Keratinocyte (primary cell): ENCODE measurements around the gene EFCAB12.
"Not testable (repeated sequence)": the region's sequence is repeated elsewhere in the genome, so short reads cannot be mapped to it uniquely, and the experiment has no call there.

Source experiments
- CTCF ChIP-seq, 3 experiments: IDR thresholded peaks in 1 of 3; conservative IDR thresholded peaks in 1 of 3; optimal IDR thresholded peaks in 1 of 3; 2 replicates in 2 of 3; 3 replicates in 1 of 3; pipeline versions ENCODE3 to v1.5.1; 2011; ENCODE audit warnings: low read length in 3 of 3, mild to moderate bottlenecking in 3 of 3, moderate library complexity in 2 of 3, control low read depth in 1 of 3, inconsistent platforms in 1 of 3; ENCODE audit not compliant: insufficient read depth in 2 of 3; ENCODE audit errors: extremely low read depth in 1 of 3
- EZH2 ChIP-seq: IDR thresholded peaks from one replicate; pipeline ENCODE4 v1.6.1; 2012; ENCODE audit warnings: inconsistent platforms, mild to moderate bottlenecking, low read length, moderate library complexity

- TF ChIP-seq EZH2; CTCF (optimal IDR thresholded peaks at IDR 0.05 in 1 of 3, IDR thresholded peaks at IDR 0.05 in 1 of 3, conservative IDR thresholded peaks at IDR 0.05 in 1 of 3; ENCODE audit: extremely low read depth in 1 of 3, insufficient read depth in 2 of 3, low read length in 3 of 3): not testable (repeated sequence)
These were observed 34.5 kb downstream of the EFCAB12 start for GRCh38 chr3:129393760-129394564.
